HG03565 (cell line): ENCODE results near the gene AKT1S1.
"Not testable (repeated sequence)": the region's sequence is repeated elsewhere in the genome, so short reads cannot be mapped to it uniquely, and the experiment has no call there.

Source experiments
- ATAC-seq: cut with Tn5 transposase; IDR thresholded peaks from one replicate; pipeline ENCODE4 v1.9.1; 2021; ENCODE audit warnings: mild to moderate bottlenecking, moderate library complexity; ENCODE audit not compliant: unreplicated experiment

AKT1S1 gene

DNA sequence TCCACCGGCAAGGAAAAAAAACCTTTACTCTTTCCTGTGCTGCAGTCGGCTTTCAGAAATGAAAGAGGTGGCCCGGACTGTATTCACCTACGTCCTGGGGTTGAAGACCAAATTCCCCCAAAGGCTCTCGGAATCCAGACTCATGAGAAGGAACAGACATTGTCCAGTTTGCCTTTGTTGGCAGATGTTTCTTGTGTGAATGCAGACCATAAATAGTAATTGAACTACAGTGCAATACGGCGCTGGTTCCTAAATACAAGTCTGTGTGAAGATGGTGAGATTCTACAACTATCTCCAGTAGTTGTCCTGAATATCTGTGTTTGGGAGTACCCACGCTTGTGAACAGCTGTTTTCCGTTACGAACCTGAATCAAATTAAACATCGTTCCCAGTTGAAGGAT, 37.4 kb downstream of the AKT1S1 start:
- no peak for ATAC-seq

DNA sequence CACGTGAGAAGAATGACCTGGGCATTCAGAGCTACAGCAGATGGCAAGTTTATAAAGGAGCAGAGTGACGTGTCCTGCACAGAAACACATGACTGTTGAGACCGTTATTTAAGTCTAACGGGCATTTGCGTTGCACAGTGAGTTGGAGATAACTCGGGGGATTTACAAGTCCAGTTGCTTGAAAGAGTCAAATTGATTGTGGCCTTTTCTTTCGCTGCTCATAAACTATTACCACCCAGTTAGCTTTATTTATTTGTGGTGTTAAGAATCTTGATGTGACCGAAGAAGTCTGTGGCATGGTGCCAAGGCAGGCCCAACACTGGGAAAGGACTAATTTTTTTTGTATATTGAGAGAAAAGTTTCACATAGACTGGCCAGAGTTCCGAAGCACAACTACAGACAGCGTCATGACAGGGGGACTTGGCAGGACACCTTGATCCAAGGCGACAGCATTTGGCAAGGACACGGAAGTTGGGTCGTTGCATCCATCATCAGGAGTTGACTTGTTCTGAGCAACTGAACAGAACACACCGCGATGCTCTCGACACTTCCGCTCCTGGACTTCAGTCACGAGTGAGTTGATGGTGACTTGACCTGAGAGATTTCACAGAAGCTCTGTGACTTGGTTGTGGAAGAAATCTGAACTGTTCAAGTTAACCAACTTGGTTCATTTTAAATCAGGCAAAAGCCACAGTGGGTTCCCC, 38.1 kb downstream of the AKT1S1 start:
- ATAC-seq: no peak

DNA sequence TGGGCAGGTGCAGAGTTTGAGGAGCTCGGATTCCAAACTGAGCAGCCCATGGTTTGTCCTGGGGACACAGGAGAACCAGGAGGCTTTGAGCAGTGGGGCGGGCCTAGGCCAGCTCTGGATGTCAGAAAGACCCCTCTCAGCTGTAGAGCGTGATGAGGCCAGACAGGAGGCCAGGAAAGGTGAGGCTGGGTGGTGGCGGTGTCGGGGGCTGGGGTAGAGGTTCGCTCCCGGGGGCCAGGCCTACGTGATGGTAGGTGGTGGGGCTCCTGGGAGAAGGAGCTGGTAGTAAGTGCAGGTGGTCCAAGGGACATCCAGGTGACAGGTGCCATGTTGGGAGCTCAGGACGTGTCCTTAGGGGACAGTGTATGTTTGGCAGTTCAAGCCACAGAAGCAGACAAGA, 39.7 kb downstream of the AKT1S1 start:
- no peak for ATAC-seq

DNA sequence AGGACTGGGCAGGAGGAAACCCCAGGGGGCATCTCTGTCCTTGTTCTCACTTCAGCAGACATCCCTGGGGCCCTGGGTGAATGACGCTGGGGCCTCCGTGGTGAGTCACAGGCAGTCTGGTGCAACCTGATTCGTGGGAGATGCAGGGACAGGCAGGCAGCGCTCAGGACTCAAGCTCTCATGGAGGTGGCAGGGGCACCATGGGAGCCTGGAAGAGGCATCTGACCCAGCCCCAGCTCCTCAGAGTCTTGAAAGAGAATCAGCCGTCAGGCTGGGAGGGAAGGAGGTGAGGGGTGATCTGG, 40.2 kb downstream of the AKT1S1 start:
- no peak for ATAC-seq

DNA sequence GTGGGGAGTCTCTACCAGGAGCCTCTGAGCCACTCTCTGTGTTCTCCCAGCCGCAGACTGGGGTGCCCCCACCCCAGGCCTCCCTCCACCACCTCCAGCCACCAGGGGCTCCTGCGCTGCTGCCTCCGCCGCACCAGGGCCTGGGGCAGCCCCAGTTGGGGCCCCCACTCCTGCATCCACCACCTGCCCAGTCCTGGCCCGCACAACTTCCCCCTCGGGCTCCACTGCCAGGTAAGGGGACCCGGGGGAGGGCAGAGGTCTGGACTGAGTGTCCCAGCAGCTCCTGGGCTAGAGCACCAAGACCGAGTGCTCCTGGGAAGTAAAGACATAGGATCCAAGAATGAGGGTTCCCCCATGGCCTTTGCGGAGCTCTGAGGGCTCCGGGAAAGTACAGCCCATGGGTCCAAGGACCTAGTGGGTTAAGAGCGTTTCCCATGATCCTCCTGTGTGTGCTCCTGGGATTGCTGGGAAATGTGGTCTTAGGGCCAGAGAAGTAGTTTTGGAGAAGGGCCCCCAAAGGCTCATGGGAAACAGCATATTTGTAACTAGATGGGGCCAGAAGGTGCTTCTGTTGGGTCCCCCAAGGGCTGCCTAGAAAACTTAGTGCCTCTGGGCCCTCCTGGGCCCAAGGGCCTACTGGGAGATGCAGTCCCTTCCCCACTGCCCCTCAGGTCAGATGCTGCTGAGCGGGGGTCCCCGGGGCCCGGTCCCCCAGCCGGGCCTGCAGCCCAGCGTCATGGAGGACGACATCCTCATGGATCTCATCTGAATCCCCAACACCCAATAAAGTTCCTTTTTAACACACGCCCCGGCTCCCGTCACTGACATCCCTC, 40.8 kb downstream of the AKT1S1 start:
- no peak for ATAC-seq

DNA sequence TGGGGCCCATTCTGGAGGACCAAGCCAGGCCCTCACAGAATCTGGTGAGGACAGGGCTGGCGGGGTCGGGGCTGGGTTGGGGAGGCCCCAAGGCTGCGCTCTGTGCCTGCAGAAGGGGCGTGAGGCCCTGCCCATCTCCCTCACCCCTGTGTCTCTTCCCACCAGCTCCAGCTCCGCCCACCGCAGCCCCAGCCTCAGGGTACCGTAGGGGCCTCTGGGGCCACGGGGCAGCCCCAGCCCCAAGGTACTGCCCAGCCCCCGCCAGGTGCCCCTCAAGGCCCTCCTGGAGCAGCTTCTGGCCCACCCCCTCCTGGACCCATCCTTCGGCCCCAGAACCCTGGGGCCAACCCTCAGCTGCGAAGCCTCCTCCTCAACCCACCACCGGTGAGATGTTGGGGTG, 41.6 kb downstream of the AKT1S1 start:
- no peak for ATAC-seq

DNA sequence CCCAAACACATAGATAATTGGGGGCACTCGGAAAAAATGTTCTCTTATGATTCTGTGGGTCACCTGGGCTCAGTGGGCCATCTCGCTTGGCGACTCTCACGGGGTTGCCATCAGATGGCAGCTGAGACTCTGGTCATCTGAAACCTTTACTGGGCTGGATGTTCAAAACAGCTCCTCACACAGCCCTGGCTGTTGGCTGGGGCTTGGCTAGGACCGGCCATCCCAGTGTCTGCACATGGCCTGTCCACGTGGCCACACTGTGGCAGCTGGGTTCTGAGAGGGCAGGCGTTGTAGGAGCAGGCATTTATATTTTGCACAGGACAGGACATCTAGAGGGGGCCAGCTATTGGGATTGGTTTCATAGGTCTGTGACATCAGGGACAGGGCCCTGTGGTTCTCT, 43.6 kb downstream of the AKT1S1 start:
- no peak for ATAC-seq

DNA sequence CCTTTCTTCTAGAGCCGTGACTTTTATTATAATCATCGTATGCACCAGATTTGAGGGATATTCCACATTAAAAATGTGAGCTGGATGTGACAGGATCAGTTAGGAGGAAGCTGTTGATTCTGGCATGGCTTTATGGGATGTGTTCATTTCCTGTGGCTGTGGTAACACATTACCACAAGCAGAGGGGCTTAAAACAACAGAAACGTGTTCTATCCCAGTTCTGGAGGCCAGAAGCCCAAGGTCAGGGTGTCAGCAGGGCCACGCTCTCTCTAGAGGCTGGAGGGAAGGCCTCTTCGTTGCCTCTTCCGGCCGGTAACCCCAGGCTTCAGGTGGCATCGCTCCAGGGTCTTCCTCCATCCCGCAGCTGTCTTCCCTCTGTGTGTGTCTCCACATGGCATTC, 44.6 kb downstream of the AKT1S1 start:
- ATAC-seq: no peak

DNA sequence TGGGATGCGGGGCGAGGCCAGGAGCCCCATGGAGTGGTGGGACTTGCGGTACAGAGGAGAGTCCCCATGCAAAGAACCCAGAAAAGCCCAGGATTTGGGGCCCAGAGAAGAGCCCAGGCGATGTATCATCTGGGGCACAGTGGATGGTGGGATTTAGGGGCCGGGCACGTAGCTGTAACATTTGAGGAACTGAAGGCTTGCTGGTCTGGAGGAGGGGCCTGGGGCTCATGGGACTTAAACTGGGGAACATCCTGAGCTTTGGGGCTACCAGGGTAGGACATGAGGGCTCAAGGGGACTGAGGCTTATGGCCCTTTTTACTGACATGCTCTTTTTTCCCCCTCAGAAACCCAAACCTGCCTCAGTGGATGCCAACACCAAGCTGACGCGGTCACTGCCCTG, 45.6 kb downstream of the AKT1S1 start:
- no peak for ATAC-seq

DNA sequence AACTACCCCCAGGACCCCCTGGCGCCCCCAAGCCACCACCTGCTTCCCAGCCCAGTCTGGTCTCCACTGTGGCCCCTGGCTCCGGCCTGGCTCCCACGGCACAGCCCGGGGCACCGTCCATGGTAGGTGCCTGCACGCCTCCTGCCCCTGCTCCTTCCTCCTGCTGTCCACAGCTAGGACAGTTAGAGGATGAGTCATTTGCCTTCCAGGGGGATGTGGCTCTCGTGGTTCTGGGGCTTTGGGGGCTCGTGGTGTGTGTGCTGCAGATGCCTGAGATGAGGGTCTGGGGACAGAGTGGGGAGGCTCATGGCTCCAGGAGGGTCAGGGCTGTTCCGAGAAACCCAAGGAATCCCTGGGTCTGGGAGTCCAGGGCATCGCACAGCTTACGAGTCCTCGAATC, 46.4 kb downstream of the AKT1S1 start:
- no peak for ATAC-seq

DNA sequence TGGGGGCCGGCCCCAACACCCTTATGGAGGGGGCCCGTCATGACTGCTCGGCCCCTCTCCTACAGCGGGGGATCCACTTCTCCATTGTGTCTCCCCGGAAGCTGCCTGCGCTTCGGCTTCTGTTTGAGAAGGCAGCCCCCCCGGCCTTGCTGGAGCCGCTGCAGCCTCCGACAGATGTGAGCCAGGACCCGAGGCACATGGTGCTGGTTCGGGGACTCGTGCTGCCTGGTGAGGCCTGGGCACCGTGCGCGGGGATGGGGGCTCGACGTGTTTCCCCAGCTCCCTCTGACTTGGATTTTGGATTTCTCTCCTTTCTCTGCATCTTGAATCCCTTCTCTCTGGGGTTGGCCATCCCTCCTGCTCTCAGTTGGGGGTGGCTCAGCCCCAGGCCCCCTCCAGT, 47.4 kb downstream of the AKT1S1 start:
- no peak for ATAC-seq

DNA sequence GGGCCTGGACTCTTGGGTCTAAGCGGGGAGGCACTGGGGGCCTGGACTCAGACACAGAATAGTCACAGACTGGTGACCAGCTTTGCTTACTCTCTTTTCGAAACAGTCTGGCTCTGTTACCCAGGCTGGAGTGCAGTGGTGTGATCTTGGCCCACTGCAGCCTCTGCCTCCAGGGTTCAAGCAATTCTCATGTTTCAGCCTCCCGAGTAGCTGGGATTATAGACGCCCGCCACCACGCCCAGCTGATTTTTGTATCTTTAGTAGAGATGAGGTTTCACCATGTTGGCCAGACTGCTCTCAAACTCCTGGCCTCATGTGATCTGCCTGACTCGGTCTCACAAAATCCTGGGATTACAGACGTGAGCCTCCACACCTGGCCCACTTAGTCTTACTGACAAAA, 48.0 kb downstream of the AKT1S1 start:
- ATAC-seq: no peak

DNA sequence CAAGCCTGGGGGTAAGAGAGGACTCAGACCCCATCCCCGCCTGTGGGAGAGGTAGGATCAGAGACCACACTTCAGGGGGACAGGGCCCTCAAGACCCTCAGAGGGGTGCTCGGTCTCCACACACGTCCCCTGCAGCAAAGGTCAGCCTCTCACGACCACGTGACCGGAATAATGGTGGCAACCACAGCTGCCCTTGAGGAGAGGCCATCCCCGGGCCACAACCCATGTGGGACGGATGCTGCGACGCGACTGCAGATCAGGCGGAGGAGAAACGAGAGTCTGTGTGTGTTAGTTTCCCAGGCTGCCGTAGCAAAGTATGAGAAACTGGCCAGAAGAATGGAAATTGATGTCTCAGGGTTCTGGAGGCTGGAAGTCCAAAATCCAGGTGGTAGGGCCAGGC, 50.1 kb downstream of the AKT1S1 start:
- ATAC-seq: no peak

DNA sequence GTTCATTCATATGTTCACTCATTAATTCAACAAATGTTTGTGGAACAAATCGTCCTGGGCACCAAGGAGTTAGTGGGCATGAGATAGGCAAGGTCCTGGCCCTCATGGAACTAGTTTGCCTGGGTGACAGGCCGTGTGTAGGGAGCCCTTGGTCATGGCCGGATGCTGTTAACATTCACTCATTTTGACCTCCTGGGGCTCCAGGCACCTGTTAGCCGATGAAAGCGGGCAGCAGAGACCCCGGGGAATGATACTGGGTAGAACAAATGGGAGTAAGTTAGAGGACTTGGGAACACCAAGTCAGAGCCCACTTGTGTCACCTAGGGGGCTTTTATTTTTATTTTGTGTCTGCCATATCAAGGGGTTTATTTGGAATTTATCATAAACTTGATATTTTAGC, 52.5 kb downstream of the AKT1S1 start:
- no peak for ATAC-seq

DNA sequence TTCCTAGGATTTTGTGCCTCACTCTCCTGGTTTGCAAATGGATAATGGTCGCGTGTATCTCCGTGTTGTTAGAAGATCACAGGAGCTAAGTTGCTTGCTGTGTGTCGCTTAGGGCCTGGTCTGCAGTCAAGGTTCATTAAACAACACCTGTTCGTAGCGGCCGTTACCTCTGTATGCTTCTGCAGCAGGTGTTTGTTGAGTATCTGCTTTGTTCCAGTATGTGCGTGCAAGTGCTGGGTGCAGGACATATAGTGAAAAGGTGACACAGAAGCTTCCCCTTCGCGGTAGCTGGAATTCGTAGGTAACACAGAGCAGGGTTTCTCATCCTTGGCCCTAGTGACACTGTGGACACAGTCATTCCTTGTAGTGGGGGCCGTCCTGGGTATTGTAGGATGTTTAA, 53.7 kb downstream of the AKT1S1 start:
- no peak for ATAC-seq

DNA sequence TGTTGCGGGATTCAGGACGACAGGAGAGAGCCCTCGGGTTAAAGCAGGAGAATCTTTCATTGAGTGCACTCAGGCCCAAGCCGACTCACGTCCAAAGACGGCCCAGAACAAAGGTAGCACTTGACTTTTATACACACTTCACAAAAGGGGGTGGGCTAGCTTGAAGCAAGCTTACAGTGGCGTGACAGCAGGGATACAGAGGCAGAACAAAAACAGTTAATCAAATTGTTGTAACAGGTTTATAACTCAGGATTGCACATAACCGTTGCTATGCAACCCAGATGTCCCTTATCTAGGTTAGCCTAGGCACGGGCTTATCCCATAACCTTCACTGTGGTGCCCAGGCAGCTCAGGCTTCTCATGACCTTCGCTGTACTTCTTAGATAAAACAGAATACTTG, 57.0 kb downstream of the AKT1S1 start:
- ATAC-seq: no peak

DNA sequence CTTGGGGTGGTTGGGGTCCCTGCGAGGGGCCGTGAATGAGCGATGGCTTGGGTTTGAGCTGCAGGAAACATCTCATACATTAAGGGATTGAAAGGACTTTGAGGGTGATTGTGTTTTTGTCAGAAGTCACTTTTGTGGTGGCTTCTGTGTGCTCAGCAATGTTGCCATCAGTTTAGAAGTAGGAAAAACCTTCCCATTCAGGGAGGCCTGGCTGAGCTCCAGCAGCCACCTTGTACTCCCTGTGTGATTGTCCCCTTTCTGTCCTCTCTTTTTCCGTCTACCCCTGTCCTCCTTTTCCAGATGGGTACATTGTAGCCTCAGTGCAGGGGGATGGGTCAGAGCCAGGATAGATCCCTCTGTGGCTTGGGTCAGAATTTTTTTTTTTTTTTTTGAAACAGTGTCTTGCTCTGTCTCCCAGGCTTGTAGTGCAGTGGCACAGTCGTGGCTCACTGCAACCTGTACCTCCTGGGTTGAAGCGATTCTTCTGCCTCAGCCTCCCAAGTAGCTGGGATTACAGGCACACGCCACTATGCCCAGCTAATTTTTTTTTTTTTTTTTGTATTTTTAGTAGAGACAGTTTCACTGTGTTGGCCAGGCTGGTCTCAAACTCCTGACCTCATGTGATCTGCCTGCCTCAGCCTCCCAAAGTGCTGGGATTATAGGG, 57.6 kb downstream of the AKT1S1 start:
- ATAC-seq: not testable (repeated sequence)
